HS-27A (cell line): ENCODE results near the gene ST6GAL2.
A peak's percentile ranks its signal among the peaks of the same experiment; 100 is the strongest.

Experiments used
- DNase-seq: peaks from one replicate; pipeline ENCODE4 v3.0.0-alpha.2; 2012; ENCODE audit warnings: low read depth, missing footprints

The ST6GAL2 gene, protein sequence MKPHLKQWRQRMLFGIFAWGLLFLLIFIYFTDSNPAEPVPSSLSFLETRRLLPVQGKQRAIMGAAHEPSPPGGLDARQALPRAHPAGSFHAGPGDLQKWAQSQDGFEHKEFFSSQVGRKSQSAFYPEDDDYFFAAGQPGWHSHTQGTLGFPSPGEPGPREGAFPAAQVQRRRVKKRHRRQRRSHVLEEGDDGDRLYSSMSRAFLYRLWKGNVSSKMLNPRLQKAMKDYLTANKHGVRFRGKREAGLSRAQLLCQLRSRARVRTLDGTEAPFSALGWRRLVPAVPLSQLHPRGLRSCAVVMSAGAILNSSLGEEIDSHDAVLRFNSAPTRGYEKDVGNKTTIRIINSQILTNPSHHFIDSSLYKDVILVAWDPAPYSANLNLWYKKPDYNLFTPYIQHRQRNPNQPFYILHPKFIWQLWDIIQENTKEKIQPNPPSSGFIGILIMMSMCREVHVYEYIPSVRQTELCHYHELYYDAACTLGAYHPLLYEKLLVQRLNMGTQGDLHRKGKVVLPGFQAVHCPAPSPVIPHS

GRCh38 chr2:106885971-106886915, at the start of gene ST6GAL2:
ST6GAL2 (minus strand) TSS chr2:106886167; CDS start chr2:106843977, 42,190 bp downstream.
- DNase-seq: peak; percentile 31

GRCh38 chr2:106932644-106933043, 46.7 kb upstream of the ST6GAL2 start:
- no peak for DNase-seq

DNA sequence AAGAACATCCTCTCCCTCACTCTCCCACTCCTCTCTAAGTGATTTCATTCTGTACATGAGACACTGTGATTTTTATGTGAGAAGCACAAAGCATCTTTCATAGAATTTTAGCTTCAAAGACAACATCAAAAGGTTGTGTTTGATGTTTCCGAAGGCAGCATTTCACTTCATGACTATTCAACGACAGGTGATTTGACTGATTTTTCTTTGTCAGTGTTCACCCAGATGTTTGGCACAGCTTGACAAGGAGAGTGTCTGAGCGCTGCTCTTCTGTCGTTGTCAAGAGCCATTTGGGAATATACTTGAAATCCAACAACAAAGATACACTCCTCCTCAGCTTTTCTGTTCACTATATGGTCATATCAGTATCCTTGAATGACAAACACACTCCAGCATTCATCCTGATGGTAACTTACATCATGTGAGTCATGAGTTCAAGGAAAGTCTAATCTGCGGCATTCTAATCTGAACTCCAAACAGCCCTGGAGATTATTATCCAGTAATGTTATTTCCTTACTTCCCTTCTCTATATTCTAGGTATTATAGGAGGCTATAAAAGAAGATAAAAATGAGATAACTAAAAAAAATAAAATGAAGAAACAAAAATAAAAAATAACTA, 45.9 kb upstream of the ST6GAL2 start:
- DNase-seq: no peak

DNA sequence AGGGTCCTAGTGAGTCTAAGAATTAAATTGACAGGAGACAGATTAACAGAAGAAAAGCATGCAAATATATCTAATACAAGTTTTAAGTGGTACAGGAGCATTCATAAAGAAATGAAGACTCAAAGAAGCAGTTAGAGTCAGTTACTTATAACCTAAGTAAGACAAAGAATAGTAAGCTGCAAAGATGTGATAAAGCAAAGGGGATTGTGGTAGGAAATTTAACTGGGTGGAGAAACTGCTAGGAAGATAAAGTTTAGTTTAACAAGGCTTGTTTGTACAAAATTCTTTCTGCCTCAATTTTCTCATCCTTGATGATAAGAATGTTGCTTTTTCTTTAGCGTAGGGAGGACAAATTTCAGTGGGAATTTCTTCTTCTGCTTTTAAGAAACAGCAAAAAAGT, 35.5 kb upstream of the ST6GAL2 start:
- no peak for DNase-seq

GRCh38 chr2:106919012-106919411, 33.0 kb upstream of the ST6GAL2 start:
- no peak for DNase-seq

DNA sequence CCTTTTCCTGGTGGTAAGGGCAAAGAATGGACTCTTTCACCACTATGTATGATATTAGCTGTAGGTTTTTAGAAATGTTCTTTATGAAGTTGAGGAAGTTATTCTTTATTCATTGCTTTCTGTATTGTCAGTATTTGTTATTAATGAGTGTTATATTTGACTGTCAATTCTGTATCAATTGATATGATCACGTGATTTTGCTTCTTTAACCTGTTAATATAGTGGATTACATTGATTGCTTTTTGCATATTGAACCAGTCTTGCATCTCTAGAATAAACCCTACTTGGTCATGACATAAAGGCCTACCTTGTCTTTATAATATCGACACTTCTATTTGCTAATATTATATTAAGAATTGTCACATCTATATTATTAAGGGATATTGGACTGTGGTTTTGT, 18.3 kb upstream of the ST6GAL2 start:
- DNase-seq: no peak

GRCh38 chr2:106899786-106900530, 14.0 kb upstream of the ST6GAL2 start:
- no peak for DNase-seq

DNA sequence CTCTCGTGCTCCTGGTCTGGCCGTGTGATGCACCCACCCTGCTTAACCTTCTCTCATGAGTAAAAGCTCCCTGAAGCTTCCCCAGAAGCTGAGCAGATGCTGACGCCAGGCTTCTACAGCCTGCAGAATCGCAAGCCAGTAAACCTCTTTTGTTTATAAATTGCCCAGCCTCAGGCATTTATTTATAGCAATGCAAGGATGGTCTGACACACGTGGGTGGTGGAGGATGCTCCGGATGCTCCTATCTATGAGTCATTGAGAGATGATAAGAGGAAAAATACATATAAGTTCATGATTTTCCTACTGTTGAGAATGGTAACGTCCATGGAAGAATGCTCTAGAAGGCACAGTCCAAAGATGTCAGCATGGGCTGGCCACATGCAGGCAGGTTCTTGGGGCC, 8.6 kb upstream of the ST6GAL2 start:
- DNase-seq: no peak

DNA sequence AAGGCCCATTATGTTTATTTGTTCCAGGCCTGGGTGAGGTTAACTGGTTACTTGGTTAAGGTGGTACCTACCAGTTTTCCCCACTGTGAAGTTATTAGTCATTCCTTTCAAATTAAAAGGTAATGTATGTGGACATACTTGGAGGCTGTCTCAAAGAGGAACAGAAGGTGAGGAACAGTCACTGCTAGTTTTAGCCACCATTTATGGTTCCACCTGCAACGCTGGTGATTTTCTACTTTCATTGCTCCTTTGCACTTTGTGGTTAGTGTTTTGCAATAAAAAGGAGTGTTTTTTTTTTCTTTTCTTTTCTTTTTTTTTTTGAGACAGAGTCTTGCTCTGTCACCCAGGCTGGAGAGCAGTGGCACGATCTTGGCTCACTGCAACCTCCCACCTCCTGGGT, 6.1 kb upstream of the ST6GAL2 start:
- no peak for DNase-seq

DNA sequence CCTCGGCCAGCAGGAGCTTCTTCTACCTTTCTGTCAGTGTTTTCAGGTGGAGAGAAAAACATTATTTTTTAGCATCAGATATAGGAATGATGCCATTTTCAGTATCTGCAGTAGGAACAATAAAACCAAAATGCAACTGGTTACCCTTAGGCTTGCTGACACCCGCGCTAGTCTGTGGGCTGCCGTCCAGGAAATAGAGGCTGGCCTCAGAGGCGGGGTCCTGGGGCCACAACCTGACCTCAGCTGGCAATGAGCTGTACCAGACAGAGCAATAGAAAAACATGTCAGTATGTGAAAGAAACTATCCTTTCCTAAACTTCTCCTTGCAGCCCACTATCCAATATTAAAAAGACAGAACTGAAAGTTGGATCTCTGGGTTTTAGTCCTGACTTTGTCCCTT, 4.6 kb upstream of the ST6GAL2 start:
- DNase-seq: no peak

DNA sequence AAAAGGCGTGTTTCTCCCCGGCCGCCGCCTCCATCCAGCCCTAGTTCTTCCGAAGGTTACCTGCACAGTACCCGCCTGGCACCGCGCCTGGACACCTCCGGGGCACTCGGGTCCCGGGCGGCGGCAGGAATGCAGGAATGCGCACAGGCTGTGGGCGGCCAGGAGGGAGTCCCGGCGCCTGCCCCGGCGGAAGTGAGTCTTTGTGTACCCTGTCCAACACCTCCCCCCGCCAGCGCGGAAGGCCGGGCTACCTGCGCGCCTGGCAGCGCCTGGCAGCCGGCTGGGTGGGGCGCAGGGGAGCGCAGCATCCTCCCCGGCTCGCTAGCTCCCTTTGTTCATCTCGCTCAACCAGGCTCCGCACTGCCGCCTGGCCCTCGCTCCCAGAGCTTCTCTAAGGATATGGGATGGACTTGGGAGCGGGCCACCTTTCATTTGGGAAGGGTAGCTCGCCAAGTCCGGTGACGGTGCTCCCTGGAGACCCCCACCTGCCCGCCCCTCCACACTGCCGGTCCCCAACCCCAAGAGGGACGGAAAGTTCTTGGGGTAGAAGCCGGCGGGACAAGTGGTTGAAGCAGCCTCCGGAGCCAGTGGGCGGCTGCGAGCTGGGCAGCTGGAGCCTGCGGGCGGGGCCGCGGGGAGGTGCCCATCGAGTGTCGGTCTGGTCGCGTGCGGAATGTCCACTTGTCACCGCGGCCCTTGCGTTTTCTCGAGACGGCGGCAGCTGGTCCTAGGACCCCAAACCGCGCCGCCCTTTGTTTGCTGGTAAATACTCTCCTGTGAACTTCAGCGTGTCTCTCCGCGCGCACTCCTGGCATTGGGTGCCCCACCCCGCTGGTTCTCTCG, 1.2 kb upstream of the ST6GAL2 start:
- peak; percentile 27 for DNase-seq

GRCh38 chr2:106885329-106885728, 638 bp downstream of the ST6GAL2 start:
- DNase-seq: no peak

DNA sequence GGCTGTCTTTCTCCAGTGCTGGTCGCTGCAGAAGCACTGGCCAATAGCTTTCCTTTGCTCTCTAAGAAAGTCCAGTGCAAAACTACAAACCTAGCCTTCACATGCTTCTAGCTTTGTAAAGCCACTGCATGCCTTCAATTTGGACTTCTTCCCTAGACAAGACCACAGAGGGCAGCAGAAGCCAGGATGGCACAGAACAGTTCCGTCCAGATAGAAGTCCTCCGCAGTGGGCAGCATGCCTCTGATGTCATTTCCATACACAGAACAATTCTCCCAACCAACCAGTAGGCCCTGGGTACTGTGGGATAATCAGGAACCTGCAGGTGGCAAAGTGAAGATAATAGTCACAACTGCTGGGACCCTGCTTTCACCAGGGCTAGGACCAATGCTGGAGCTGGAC, 3.3 kb downstream of the ST6GAL2 start:
- DNase-seq: no peak

GRCh38 chr2:106878206-106878605, 7.8 kb downstream of the ST6GAL2 start:
- no peak for DNase-seq

- no peak for DNase-seq
These were observed 9.3 kb downstream of the ST6GAL2 start for GRCh38 chr2:106876699-106877098.

DNA sequence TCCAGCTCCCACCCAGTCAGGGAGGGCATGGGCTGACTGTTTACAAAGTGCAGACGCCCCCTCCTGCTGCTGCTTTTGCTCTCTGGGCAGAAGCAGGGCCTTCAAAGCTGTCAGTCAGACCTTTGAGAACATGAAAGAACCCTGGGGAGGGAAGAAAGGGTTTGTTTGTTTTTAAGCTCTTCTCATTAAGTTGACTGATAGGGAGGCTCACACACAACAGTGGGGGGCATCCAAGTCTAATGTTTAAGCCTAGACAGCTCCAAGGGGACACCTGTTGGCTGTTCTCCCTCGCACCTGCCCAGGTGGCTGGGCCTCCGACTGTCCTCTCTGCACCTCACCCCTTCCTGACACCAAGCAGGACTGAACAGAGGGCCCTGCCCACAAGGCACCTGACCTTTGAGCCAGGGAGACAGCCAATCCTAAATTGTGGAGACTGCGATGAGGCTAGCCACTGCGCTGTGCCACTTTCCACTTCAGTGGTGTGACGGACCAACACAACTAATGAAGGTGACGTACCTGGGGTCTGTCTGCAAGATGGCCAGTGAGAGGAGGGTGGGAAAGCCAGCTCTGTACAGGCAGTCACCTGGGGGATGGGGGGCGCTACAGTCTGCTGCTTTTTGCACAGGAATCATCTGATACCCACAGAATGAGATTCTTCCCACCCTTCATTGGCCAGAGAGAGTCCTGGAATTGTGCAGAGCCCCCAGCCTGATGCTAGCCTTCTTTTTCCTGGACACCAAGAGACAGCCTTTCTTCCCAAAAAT, 16.3 kb downstream of the ST6GAL2 start:
- DNase-seq: no peak

GRCh38 chr2:106868275-106868674, 17.7 kb downstream of the ST6GAL2 start:
- DNase-seq: no peak

DNA sequence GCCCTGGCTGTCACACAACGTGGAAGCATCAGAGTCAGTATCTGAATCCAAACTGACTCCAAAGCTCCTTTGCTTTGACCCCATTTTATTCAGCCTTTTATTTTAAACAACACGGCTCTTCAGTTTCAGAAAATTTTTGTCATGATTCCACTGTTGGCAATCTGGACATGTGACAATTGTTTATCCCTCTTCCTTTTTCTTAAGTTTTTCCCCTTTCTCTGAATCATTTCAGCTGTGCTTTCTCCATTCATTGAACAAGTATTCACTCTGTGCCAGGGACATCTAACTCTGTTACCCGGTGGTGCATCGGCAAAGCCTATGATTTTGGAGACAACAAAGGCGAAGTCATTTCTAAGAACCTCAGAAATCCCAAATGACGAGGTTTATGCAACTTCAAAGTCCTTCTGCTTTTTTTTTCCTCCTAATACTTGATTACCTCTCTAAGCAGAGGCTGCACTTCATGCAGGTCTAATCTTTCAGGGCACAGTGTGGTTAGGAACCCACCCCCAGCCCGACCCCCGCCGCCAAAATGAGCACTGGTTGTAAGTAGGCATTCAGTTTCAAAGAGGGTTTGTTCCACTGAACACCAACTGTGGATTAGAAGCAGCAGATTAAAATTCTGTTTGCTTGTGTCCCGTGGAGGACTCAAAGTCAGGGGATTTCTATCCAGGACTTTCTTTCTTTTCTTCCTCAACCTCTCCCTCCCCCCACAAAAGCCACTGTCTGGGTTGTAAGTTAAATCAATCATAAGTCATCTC, 18.6 kb downstream of the ST6GAL2 start:
- DNase-seq: no peak

DNA sequence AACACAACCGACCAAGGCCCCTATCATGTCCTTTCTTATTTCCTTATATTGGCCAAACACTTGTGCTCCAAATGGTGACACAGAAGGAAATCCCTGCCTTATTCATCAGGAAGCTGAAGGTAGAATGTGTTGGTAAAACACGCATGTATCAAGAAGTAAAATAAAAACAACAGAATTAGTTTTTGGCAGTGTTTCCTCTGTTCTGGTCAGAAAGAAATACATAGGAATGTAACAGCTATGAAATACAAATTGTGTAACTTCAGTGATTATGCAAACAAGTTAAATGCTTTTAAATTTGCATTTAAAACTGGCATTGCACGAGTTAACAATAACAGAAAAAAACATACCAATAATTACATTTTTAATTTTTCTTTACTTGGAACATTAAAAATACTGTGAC, 19.3 kb downstream of the ST6GAL2 start:
- DNase-seq: no peak
